Measurements from ENCODE around the gene KIF5C. TPM values are rescaled to one million over a fixed set of nuclear protein-coding genes. Genes with fewer than 3 reads are reported as not detected.

Gene KIF5C
- total RNA-seq, 1 donor from 2014 or later, result 63.1 TPM

GRCh38 chr2:149050188-149050587 is 175.2 kb downstream of the KIF5C start:
- H3F3A ChIP-seq (ENCODE audit: low read depth), result no peaks in the 10 kb centered on the region
- no peak overlapping the region for H3K4me2 ChIP-seq
- H4K20me1 ChIP-seq (ENCODE audit: low read depth), result no peaks in the 10 kb centered on the region
- Mint-ChIP-seq H3K36me3 (peaks cover 2% of the 10 kb centered on the region), H3K27ac (no peak overlapping the region), H3K4me1 (no peaks in the 10 kb centered on the region), H3K27me3 (ENCODE audit: insufficient read depth, low read depth) (no peaks in the 10 kb centered on the region), H3K4me3 (no peak overlapping the region), H3K9me3 (peaks cover 12% of the 10 kb centered on the region)
- no peaks in the 10 kb centered on the region for H3K9me3 ChIP-seq (ENCODE audit: low read depth)
- H2AFZ ChIP-seq (replicated peaks), result no peak overlapping the region
- no peak overlapping the region for H3K9ac ChIP-seq
- no peak overlapping the region for H3K27ac ChIP-seq
- DNase-seq (ENCODE audit: low spot score), result no peak
- no peaks in the 10 kb centered on the region for H3K27me3 ChIP-seq
- H3K4me3 ChIP-seq, result no peak overlapping the region
- H3K36me3 ChIP-seq, result no peaks in the 10 kb centered on the region
- no peaks in the 10 kb centered on the region for H3K79me2 ChIP-seq (ENCODE audit: low read depth)
- no peaks in the 10 kb centered on the region for H3K4me1 ChIP-seq
- TF ChIP-seq EZH2phosphoT487 (IDR thresholded peaks at IDR 0.05) (no peak), CTCF (IDR thresholded peaks at IDR 0.05) (no peak), EZH2 (IDR thresholded peaks at IDR 0.05) (no peak)

DNA sequence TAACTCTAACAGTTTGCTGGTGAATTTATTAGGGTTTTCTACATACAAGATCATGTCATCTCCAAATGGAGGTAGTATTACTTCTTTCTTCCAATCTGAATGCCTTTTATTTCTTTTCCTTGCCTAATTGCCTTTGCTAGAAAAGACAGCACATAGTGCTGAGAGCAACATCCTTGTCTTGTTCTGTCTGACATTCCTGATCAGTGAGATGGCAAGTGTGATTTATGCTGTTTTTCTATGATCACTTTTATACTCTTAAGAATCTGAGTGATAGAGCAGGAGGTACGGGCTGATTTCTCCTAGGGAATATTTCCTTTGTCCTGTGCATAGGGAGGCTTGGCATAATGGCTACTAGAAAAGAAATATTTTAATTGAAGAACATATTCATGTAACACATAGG is 180.7 kb downstream of the KIF5C start:
- Histone ChIP-seq H3K4me1 (no peaks in the 10 kb centered on the region), H3K9me3 (ENCODE audit: low read depth) (no peaks in the 10 kb centered on the region), H4K20me1 (ENCODE audit: low read depth) (no peaks in the 10 kb centered on the region), H3K79me2 (ENCODE audit: low read depth) (no peaks in the 10 kb centered on the region), H3K27ac (no peak overlapping the region), H2AFZ (replicated peaks) (no peak overlapping the region), H3K9ac (no peak overlapping the region), H3K4me2 (no peak overlapping the region), H3K36me3 (no peaks in the 10 kb centered on the region), H3F3A (ENCODE audit: low read depth) (no peaks in the 10 kb centered on the region), H3K4me3 (no peak overlapping the region), H3K27me3 (no peaks in the 10 kb centered on the region)
- H3K36me3 Mint-ChIP-seq, result no peaks in the 10 kb centered on the region
- H3K27me3 Mint-ChIP-seq (ENCODE audit: insufficient read depth, low read depth), result peaks cover 2% of the 10 kb centered on the region
- no peak overlapping the region for H3K27ac Mint-ChIP-seq
- H3K4me1 Mint-ChIP-seq, result no peaks in the 10 kb centered on the region
- TF ChIP-seq EZH2 (IDR thresholded peaks at IDR 0.05), result no peak
- TF ChIP-seq CTCF (IDR thresholded peaks at IDR 0.05), result no peak
- TF ChIP-seq EZH2phosphoT487 (IDR thresholded peaks at IDR 0.05), result no peak
- DNase-seq (ENCODE audit: low spot score), result no peak
- H3K4me3 Mint-ChIP-seq, result no peak overlapping the region
- H3K9me3 Mint-ChIP-seq, result no peaks in the 10 kb centered on the region

GRCh38 chr2:149056541-149057255 is 181.7 kb downstream of the KIF5C start:
- H3F3A ChIP-seq (ENCODE audit: low read depth), result no peaks in the 10 kb centered on the region
- no peak overlapping the region for H3K4me3 Mint-ChIP-seq
- H3K27me3 Mint-ChIP-seq (ENCODE audit: insufficient read depth, low read depth), result peaks cover 2% of the 10 kb centered on the region
- no peaks in the 10 kb centered on the region for H3K9me3 ChIP-seq (ENCODE audit: low read depth)
- no peak overlapping the region for H3K27ac Mint-ChIP-seq
- no peak for DNase-seq (ENCODE audit: low spot score)
- no peak for TF ChIP-seq CTCF (IDR thresholded peaks at IDR 0.05)
- TF ChIP-seq EZH2phosphoT487 (IDR thresholded peaks at IDR 0.05), result no peak
- no peak for TF ChIP-seq EZH2 (IDR thresholded peaks at IDR 0.05)
- no peaks in the 10 kb centered on the region for H3K27me3 ChIP-seq
- H3K4me2 ChIP-seq, result no peak overlapping the region
- no peaks in the 10 kb centered on the region for H3K36me3 Mint-ChIP-seq
- H3K27ac ChIP-seq, result no peak overlapping the region
- H4K20me1 ChIP-seq (ENCODE audit: low read depth), result no peaks in the 10 kb centered on the region
- peaks cover 2% of the 10 kb centered on the region for H3K4me1 Mint-ChIP-seq
- no peak overlapping the region for H3K9ac ChIP-seq
- H2AFZ ChIP-seq (replicated peaks), result no peak overlapping the region
- H3K9me3 Mint-ChIP-seq, result no peaks in the 10 kb centered on the region
- no peaks in the 10 kb centered on the region for H3K4me1 ChIP-seq
- H3K79me2 ChIP-seq (ENCODE audit: low read depth), result no peaks in the 10 kb centered on the region
- H3K36me3 ChIP-seq, result no peaks in the 10 kb centered on the region
- no peak overlapping the region for H3K4me3 ChIP-seq
